H1 (cell line): ENCODE measurements around the gene HIBADH.

Source experiments
- EP300 ChIP-seq, 2 experiments: IDR thresholded peaks; 1 replicate in 1 of 2; 2 replicates in 1 of 2; pipeline ENCODE4 v1.6.1; 2011 to 2012; ENCODE audit warnings: low read depth in 2 of 2, low read length in 2 of 2, mild to moderate bottlenecking in 2 of 2, borderline replicate concordance in 1 of 2, inconsistent platforms in 1 of 2, moderate library complexity in 1 of 2
- EZH2 ChIP-seq: fragments of 200-600 bp; sonication (generic); IDR thresholded peaks from 2 replicates; pipeline ENCODE4 v1.7.1; 2012; ENCODE audit warnings: low read depth, mild to moderate bottlenecking, moderate library complexity, low read length, inconsistent platforms; ENCODE audit not compliant: severe bottlenecking
- RFX5 ChIP-seq: IDR thresholded peaks from 2 replicates; pipeline ENCODE4 v1.6.1; 2011; ENCODE audit warnings: low read depth, low read length, improper control_type of control experiment, borderline replicate concordance
- SIN3A ChIP-seq, 2 experiments: IDR thresholded peaks in 1 of 2; conservative IDR thresholded peaks in 1 of 2; 2 replicates each; pipeline ENCODE4 v1.6.1; 2011 to 2012; ENCODE audit warnings: low read length in 2 of 2, improper control_type of control experiment in 1 of 2, low read depth in 1 of 2, mild to moderate bottlenecking in 1 of 2
- TF ChIP-seq, protein P1 (sequence below), 3 experiments: IDR thresholded peaks; 1 replicate in 2 of 3; 2 replicates in 1 of 3; pipeline versions ENCODE4 v1.5.1 to v1.6.1; 2011; ENCODE audit warnings: low read length in 3 of 3, mild to moderate bottlenecking in 3 of 3, inconsistent platforms in 2 of 3, low read depth in 1 of 3, moderate library complexity in 1 of 3; ENCODE audit not compliant: insufficient read depth in 1 of 3; ENCODE audit errors: control extremely low read depth in 1 of 3

DNA sequence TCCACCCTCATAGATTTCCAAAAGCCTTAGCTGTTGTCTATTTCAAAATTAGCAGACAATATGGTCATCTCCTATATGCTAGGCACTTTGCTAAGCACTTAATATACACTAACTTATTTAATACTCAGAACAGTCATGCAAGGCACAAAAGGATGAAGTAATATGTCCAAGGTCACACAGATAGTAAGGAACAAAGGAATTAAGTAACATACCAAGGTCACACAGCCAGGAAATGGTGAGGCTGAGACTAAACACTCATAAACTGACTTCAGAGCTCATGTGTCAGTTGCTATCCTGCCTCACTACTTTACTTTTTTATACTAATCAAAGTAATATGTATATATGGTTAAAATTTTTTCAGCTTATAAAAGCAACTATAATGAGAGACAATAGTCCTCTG lies 23.6 kb upstream of the HIBADH start:
- TF ChIP-seq, protein P1, sequence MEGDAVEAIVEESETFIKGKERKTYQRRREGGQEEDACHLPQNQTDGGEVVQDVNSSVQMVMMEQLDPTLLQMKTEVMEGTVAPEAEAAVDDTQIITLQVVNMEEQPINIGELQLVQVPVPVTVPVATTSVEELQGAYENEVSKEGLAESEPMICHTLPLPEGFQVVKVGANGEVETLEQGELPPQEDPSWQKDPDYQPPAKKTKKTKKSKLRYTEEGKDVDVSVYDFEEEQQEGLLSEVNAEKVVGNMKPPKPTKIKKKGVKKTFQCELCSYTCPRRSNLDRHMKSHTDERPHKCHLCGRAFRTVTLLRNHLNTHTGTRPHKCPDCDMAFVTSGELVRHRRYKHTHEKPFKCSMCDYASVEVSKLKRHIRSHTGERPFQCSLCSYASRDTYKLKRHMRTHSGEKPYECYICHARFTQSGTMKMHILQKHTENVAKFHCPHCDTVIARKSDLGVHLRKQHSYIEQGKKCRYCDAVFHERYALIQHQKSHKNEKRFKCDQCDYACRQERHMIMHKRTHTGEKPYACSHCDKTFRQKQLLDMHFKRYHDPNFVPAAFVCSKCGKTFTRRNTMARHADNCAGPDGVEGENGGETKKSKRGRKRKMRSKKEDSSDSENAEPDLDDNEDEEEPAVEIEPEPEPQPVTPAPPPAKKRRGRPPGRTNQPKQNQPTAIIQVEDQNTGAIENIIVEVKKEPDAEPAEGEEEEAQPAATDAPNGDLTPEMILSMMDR (IDR thresholded peaks at IDR 0.05; ENCODE audit: control extremely low read depth in 1 of 3, insufficient read depth in 1 of 3, low read depth in 1 of 3, low read length in 3 of 3) = no peak
- TF ChIP-seq SIN3A (conservative IDR thresholded peaks at IDR 0.05 in 1 of 2, IDR thresholded peaks at IDR 0.05 in 1 of 2; ENCODE audit: low read depth in 1 of 2, low read length in 2 of 2) = no peak
- TF ChIP-seq EZH2 = no peak
- TF ChIP-seq RFX5 = no peak
- TF ChIP-seq EP300 (IDR thresholded peaks at IDR 0.05; ENCODE audit: borderline replicate concordance in 1 of 2, low read depth in 2 of 2, low read length in 2 of 2) = no peak
